Measurements from ENCODE around the gene FLII.

DNA sequence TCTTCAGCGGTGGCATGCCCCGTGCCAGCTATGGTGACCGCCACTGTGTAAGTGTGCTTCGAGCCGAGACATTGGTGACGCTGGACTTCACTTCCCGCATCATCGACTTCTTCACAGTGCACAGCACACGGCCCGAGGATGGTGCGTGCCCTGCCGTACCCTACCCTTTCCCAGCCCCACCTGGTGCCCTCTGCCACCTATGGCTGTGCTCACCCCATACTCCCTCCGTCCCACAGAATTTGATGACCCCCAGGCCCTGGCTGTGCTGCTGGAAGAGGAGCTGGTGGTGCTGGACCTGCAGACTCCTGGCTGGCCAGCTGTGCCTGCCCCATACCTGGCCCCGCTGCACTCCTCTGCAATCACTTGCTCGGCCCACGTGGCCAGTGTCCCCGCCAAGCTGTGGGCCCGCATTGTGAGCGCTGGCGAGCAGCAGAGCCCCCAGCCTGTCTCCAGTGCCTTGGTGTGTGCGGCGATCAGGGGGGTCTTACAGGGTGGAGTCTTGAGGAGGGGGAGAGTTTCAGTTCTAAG lies 23.6 kb downstream of the FLII start:
- TF ChIP-seq JUND (IDR thresholded peaks at IDR 0.05) (no peak), EZH2 (IDR thresholded peaks at IDR 0.05) (no peak), EZH2phosphoT487 (IDR thresholded peaks at IDR 0.05; ENCODE audit: borderline replicate concordance) (no peak), POLR2A (IDR thresholded peaks at IDR 0.05; ENCODE audit: borderline replicate concordance, extremely low read depth, insufficient read depth, insufficient read length) (no peak), POLR2AphosphoS5 (IDR thresholded peaks at IDR 0.05; ENCODE audit: low read depth, low read length) (no peak), RAD21 (IDR thresholded peaks at IDR 0.05; ENCODE audit: low read depth) (no peak), YY1 (IDR thresholded peaks at IDR 0.05; ENCODE audit: extremely low read depth, insufficient replicate concordance, low read depth, low read length) (no peak), ZNF274 (IDR thresholded peaks at IDR 0.05; ENCODE audit: low read depth, low read length) (no peak), FOSL1 (IDR thresholded peaks at IDR 0.05; ENCODE audit: low read depth) (no peak)
- TF ChIP-seq, protein P1, sequence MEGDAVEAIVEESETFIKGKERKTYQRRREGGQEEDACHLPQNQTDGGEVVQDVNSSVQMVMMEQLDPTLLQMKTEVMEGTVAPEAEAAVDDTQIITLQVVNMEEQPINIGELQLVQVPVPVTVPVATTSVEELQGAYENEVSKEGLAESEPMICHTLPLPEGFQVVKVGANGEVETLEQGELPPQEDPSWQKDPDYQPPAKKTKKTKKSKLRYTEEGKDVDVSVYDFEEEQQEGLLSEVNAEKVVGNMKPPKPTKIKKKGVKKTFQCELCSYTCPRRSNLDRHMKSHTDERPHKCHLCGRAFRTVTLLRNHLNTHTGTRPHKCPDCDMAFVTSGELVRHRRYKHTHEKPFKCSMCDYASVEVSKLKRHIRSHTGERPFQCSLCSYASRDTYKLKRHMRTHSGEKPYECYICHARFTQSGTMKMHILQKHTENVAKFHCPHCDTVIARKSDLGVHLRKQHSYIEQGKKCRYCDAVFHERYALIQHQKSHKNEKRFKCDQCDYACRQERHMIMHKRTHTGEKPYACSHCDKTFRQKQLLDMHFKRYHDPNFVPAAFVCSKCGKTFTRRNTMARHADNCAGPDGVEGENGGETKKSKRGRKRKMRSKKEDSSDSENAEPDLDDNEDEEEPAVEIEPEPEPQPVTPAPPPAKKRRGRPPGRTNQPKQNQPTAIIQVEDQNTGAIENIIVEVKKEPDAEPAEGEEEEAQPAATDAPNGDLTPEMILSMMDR (IDR thresholded peaks at IDR 0.05 in 2 of 3, conservative IDR thresholded peaks at IDR 0.05 in 1 of 3; ENCODE audit: borderline replicate concordance in 1 of 3, insufficient read depth in 1 of 3, low read depth in 2 of 3, low read length in 2 of 3), result no peak
- TF ChIP-seq, protein P2, sequence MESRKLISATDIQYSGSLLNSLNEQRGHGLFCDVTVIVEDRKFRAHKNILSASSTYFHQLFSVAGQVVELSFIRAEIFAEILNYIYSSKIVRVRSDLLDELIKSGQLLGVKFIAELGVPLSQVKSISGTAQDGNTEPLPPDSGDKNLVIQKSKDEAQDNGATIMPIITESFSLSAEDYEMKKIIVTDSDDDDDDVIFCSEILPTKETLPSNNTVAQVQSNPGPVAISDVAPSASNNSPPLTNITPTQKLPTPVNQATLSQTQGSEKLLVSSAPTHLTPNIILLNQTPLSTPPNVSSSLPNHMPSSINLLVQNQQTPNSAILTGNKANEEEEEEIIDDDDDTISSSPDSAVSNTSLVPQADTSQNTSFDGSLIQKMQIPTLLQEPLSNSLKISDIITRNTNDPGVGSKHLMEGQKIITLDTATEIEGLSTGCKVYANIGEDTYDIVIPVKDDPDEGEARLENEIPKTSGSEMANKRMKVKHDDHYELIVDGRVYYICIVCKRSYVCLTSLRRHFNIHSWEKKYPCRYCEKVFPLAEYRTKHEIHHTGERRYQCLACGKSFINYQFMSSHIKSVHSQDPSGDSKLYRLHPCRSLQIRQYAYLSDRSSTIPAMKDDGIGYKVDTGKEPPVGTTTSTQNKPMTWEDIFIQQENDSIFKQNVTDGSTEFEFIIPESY (IDR thresholded peaks at IDR 0.05; ENCODE audit: extremely low read depth, insufficient replicate concordance, low read length), result no peak
- TF ChIP-seq, protein P3, sequence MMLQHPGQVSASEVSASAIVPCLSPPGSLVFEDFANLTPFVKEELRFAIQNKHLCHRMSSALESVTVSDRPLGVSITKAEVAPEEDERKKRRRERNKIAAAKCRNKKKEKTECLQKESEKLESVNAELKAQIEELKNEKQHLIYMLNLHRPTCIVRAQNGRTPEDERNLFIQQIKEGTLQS (IDR thresholded peaks at IDR 0.05), result no peak
- TF ChIP-seq, protein P4, sequence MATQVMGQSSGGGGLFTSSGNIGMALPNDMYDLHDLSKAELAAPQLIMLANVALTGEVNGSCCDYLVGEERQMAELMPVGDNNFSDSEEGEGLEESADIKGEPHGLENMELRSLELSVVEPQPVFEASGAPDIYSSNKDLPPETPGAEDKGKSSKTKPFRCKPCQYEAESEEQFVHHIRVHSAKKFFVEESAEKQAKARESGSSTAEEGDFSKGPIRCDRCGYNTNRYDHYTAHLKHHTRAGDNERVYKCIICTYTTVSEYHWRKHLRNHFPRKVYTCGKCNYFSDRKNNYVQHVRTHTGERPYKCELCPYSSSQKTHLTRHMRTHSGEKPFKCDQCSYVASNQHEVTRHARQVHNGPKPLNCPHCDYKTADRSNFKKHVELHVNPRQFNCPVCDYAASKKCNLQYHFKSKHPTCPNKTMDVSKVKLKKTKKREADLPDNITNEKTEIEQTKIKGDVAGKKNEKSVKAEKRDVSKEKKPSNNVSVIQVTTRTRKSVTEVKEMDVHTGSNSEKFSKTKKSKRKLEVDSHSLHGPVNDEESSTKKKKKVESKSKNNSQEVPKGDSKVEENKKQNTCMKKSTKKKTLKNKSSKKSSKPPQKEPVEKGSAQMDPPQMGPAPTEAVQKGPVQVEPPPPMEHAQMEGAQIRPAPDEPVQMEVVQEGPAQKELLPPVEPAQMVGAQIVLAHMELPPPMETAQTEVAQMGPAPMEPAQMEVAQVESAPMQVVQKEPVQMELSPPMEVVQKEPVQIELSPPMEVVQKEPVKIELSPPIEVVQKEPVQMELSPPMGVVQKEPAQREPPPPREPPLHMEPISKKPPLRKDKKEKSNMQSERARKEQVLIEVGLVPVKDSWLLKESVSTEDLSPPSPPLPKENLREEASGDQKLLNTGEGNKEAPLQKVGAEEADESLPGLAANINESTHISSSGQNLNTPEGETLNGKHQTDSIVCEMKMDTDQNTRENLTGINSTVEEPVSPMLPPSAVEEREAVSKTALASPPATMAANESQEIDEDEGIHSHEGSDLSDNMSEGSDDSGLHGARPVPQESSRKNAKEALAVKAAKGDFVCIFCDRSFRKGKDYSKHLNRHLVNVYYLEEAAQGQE (IDR thresholded peaks at IDR 0.05; ENCODE audit: low read depth), result no peak

All from HCT116 (cell line).